Measurements from ENCODE around the gene ATP6V1C2.

The ATP6V1C2 gene

DNA sequence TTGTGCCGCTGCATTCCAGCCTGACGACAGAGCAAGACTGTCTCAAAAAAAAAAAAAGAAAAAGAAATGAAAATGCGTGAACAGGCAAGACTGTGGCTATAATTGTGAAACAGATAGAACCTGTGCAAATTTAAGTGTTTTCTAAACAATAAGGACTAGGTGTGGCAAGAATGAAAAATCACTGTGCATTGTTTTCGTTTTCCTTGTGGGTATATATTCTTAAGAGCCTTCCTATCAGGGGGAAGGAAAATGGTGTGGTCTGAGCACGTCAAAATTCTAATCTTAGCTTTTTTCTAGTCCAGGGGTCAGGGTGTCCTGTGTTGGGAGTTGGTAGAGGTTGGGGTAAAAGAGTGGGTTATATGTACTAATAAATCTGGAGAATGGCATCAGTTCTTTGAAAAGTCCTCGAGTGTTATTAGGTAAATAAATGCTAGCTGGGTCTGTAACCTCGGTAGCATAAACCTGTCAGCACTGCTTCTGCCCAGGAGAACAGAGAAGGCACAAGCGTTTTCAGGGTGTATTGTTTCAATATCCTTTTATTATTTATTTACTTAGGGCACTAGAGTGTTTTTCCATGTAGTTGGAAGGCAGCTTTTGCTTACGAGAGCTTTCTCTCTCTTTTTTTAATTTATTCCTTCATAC lies 11.6 kb downstream of the ATP6V1C2 start:
- DNase-seq: no peak

- DNase-seq: no peak
Measured at GRCh38 chr2:10733566-10733925, 12.1 kb downstream of the ATP6V1C2 start.

DNA sequence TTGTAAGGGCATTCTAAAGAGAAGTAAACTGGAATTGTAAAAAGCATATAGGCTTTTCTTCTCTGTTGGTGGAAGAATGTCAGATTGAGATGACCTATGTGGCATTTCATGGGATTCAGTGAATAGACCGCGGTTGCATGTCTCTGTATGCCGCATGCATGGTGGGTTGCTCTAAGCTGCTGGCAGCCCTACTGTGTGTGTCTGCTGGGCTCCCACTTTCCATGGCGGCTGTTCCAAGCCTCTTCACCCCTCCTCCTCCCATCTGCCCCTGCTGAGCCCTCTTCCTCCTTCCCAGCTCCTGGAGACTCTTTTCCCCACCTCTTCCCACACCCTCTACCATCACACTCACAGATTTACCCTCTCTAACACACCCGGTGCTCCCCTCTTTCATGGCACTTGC lies 12.6 kb downstream of the ATP6V1C2 start:
- no peak for DNase-seq

- no peak for DNase-seq
Measured at GRCh38 chr2:10738192-10738591, 16.8 kb downstream of the ATP6V1C2 start.

GRCh38 chr2:10740226-10740625 lies 18.8 kb downstream of the ATP6V1C2 start:
- no peak for DNase-seq

- DNase-seq: no peak
Measured at GRCh38 chr2:10741139-10741538, 19.7 kb downstream of the ATP6V1C2 start.

GRCh38 chr2:10742666-10743065 lies 21.2 kb downstream of the ATP6V1C2 start:
- DNase-seq: no peak

GRCh38 chr2:10750610-10751009 lies 29.2 kb downstream of the ATP6V1C2 start:
- DNase-seq: no peak

DNA sequence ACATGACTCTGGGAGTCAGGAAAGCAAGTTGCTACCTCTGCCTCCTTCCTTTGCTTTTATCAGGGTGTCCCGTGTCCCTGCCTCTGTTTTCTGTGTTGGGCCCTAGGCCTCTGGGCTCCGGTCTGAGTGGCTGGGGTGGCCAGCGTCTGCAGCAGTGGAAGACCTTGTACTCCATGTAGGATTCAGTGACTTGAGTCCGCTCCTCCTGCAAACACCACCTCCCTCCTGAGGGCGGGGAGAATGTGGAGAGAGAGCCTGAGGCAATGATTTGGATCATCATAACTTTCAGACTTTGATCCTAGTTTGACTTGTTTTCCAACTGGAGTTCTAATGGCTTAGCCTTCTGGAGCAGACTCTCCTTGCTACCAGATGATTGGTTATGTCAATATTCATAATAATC lies 30.8 kb downstream of the ATP6V1C2 start:
- no peak for DNase-seq

GRCh38 chr2:10753156-10753555 lies 31.7 kb downstream of the ATP6V1C2 start:
- DNase-seq: no peak

GRCh38 chr2:10753876-10754275 lies 32.4 kb downstream of the ATP6V1C2 start:
- no peak for DNase-seq

DNA sequence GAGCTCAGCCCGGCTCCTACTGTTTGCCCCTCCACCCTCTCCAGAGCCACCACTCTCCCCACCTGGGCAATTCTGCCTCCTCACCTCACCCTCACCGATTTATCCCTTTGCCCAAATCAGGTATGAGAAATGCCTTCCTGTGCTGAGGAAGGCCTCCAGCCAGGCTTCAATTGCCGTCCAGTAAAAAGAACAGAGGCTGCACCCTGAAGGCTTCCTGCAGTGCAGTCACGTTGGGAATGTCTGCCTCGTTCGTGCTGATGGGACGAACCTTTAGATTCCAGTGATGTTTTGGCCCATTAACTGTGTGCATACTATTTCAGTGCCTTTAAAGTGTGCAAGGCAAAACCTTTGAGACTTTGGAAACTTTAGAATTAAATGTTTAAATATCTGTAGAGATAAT lies 34.2 kb downstream of the ATP6V1C2 start:
- no peak for DNase-seq

GRCh38 chr2:10757814-10758286 lies 36.4 kb downstream of the ATP6V1C2 start:
- no peak for DNase-seq

GRCh38 chr2:10759151-10759714 lies 37.8 kb downstream of the ATP6V1C2 start:
- DNase-seq: no peak

DNA sequence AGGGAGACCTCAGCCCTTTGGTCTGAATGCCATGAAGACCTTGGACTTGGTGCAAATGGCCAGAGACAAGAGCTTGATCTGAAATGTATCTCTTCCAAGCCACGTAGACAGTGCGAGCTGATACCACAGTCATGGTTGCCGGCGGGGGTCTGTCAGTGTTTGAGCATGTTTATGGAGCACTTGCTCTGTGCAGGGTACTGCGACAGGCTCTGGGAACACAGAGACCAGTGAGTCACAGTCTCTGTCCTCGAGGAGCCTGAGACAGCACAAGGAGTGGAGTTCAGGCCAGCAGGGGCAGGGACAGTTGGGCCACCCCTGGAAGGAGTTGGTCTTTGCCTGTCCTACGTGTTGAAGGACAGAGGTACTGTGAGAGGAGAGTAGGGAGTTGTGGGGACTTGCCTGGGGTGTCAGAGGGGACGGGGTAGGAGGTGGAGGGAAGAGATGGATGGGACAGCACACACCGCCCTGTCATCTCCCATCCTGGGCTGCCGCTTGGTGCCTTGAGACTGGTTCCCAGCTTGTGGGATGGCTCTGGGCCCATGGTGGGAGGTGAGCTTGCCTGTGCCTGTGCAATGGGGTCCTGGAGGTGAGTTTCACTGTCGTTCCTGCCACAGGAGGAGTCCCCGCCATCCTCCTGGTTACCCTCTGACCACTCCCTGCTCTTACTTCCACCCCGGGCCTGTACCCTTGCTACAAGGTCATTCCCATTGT lies 39.5 kb downstream of the ATP6V1C2 start:
- DNase-seq: no peak

GRCh38 chr2:10761591-10761990 lies 40.2 kb downstream of the ATP6V1C2 start:
- no peak for DNase-seq

- no peak for DNase-seq
Measured at GRCh38 chr2:10762651-10763460, 41.4 kb downstream of the ATP6V1C2 start.

DNA sequence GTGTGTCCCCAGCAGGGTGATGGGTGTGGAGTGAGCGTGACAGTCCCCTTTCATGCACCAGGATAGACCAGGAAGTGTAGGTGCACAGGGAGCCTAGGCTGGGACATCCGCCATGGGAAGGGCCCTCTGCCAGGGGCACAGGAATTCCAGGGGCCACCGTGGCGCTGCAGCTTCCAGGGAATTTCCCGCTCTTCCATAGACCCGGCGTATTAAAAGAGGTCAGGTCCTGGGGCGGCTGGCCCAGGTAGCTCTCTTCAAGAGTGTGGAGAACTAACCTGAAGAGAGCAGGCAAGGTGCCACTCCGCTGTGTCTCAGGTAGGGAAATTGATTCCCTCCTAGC lies 42.0 kb downstream of the ATP6V1C2 start:
- no peak for DNase-seq

- no peak for DNase-seq
Measured at GRCh38 chr2:10764096-10764785, 42.8 kb downstream of the ATP6V1C2 start.

DNA sequence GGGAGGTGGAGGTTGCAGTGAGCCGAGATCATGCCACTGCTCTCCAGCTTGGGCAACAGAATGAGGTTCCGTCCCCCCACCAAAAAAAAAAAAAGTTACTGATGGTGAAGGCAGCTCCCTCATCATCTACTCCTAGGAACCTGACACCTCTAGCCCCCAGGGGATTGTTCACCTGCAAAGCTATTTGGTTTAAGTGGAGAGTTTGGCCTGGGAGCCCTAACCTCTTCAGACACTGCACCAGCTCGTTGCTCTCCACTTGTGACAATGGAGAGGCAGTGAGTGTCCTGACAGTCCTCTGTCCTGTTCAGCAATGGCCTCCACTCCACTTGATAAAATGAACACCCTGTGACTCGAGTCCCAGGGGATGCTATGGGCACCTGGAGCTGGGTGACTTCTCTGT lies 43.5 kb downstream of the ATP6V1C2 start:
- no peak for DNase-seq

DNA sequence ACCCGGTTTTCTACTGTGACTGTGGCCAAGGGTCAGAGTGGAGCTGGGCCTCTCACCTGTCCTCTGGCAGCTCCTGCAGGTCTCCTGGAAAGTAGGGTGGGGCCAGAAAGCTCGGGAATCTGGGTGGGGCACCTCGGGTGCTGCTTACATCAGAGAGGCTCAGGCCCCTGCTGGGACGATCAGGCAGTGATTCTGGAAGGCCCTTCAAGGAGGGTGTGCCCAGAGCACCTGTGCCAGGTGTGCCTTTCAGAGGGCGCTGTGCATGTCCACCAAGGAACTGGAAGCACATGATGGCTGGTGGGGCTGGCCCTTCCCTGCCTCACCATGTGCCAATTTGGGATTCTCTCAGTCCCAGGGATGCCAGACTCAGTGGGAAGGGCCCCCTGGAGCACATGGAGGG lies 44.0 kb downstream of the ATP6V1C2 start:
- no peak for DNase-seq

DNA sequence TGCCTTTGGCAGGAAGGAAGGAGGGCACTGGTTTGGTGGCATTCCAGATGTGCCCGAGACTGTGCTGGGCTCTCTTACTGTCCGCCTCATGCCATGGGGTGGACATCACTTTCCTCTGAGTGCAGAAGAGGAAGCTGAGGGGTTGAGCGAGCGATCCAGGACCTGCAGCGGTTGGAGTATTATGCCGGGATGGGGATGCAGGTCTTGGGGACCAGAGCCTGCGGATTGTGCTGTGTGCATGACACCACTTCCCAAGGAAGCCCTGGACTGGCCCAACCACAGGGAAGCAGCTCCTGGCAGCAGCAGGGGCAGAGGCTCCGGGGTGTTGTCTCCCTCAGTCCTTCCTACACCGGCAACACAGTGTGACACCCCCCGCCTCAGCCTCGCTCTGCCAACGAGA lies 44.5 kb downstream of the ATP6V1C2 start:
- DNase-seq: no peak

GRCh38 chr2:10768063-10768507 lies 46.7 kb downstream of the ATP6V1C2 start:
- no peak for DNase-seq

All from midbrain (tissue), 1 donor.